Panc1 (cell line): ENCODE measurements around the gene ETV4. TPM values are rescaled to one million over a fixed set of nuclear protein-coding genes. Genes with fewer than 3 reads are reported as not detected.

Source experiments
- ATAC-seq: fragments of 200-7000 bp; cut with Tn5 transposase; 2 replicates; pipeline ENCODE4 v1.9.1; 2020; ENCODE audit warnings: mild to moderate bottlenecking, moderate library complexity
- BruUV-seq: library from RNA; stranded (reverse); fragments of 400-500 nt; replicated peaks from 2 replicates; lab custom pipeline; 2021; lab: Mats Ljungman, UMichigan
- CTCF ChIA-PET: fragments of 300-600 bp; sonication (Branson Sonifier 250); formaldehyde crosslinking; loops from one replicate; lab custom pipeline; 2022; ENCODE audit warnings: antibody characterized with exemption; lab: Charles Lee
- POLR2A ChIA-PET: fragments of 300-600 bp; sonication (Branson Sonifier 250); formaldehyde crosslinking; loops from one replicate; lab custom pipeline; 2022; ENCODE audit warnings: antibody characterized with exemption; lab: Charles Lee
- DNase-seq: peaks from one replicate; pipeline ENCODE4 v3.0.0-alpha.2; 2010; ENCODE audit warnings: low read depth, low spot score
- H3K27ac ChIP-seq: 2 replicates; pipeline ENCODE4 v1.5.1; 2011; ENCODE audit warnings: mild to moderate bottlenecking, low read length, inconsistent platforms
- H3K27me3 ChIP-seq: fragments of 200-500 bp; sonication (Bioruptor generic); 2 replicates; pipeline ENCODE4 v1.6.0; 2014; ENCODE audit warnings: low read length, inconsistent platforms; ENCODE audit not compliant: control insufficient read depth, insufficient read depth
- H3K36me3 ChIP-seq: fragments of 200-500 bp; sonication (Bioruptor generic); 2 replicates; pipeline ENCODE4 v1.5.1; 2014; ENCODE audit warnings: inconsistent platforms, mild to moderate bottlenecking, low read length, moderate library complexity; ENCODE audit not compliant: control insufficient read depth, insufficient read depth
- H3K4me1 ChIP-seq: 2 replicates; pipeline ENCODE4 v1.5.1; 2011; ENCODE audit warnings: inconsistent platforms, mild to moderate bottlenecking, low read length, moderate library complexity; ENCODE audit not compliant: control insufficient read depth, insufficient read depth
- H3K4me3 ChIP-seq, 2 experiments: 2 replicates each; pipeline ENCODE4 v1.5.1; 2011 to 2012; ENCODE audit warnings: low read depth in 2 of 2, low read length in 2 of 2, mild to moderate bottlenecking in 2 of 2, inconsistent platforms in 1 of 2, moderate library complexity in 1 of 2
- H3K9me3 ChIP-seq: fragments of 200-500 bp; sonication (Bioruptor generic); 2 replicates; pipeline ENCODE4 v1.5.1; 2014; ENCODE audit warnings: low read depth, mild to moderate bottlenecking, inconsistent platforms, low read length, moderate library complexity; ENCODE audit not compliant: control insufficient read depth, insufficient read depth
- CTCF ChIP-seq: fragments of 450-650 bp; IDR thresholded peaks from 2 replicates; pipeline ENCODE4 v1.5.1; 2017; ENCODE audit warnings: mild to moderate bottlenecking
- POLR2AphosphoS5 ChIP-seq: IDR thresholded peaks from 2 replicates; pipeline ENCODE4 v1.6.1; 2012; ENCODE audit warnings: mild to moderate bottlenecking, low read depth, low read length, moderate library complexity
- REST ChIP-seq, 2 experiments: IDR thresholded peaks; 2 replicates each; pipeline ENCODE4 v1.6.1; 2011 to 2012; ENCODE audit warnings: low read depth in 2 of 2, control low read depth in 1 of 2, low read length in 1 of 2, mild to moderate bottlenecking in 1 of 2, moderate library complexity in 1 of 2; ENCODE audit not compliant: insufficient read depth in 1 of 2
- SIN3A ChIP-seq: IDR thresholded peaks from 2 replicates; pipeline ENCODE4 v1.6.1; 2012; ENCODE audit warnings: low read depth, mild to moderate bottlenecking, low read length, moderate library complexity, borderline replicate concordance; ENCODE audit not compliant: insufficient read depth
- TCF7L2 ChIP-seq: IDR thresholded peaks from 2 replicates; pipeline ENCODE4 v1.6.1; 2011; ENCODE audit warnings: mild to moderate bottlenecking, low read depth, low read length, inconsistent platforms
- in situ Hi-C: cut with HindIII; loops from 2 replicates; pipeline ENCODE4 v1.10.0; 2016; ENCODE audit warnings: low sequenced_read_pairs, low pct_unique_long_range_greater_than_20kb
- intact Hi-C: fragments of 100-400 bp; cut with micrococcal nuclease; formaldehyde crosslinking; loops from one replicate; pipeline ENCODE4 v1.10.0; 2022; ENCODE audit not compliant: unreplicated experiment
- total RNA-seq: library from RNA; stranded (reverse); gene quantifications from one replicate; pipeline ENCODE4 v1.2.1, GENCODE V29; 2021; ENCODE audit not compliant: unreplicated experiment

The ETV4 gene
- total RNA-seq, 1 experiment from 2014 or later: 8.3 TPM

GRCh38 chr17:43543771-43544575 lies 2.2 kb downstream of the ETV4 start:
- no peak for TF ChIP-seq POLR2AphosphoS5
- no peak for TF ChIP-seq TCF7L2
- TF ChIP-seq SIN3A: no peak
- TF ChIP-seq REST (IDR thresholded peaks at IDR 0.05; ENCODE audit: insufficient read depth in 1 of 2, low read depth in 2 of 2, low read length in 1 of 2): no peak
- TF ChIP-seq CTCF: no peak
- BruUV-seq: no TSS peak
- no peak overlapping the region for H3K4me3 ChIP-seq
- intact Hi-C loops (no loop called here), in situ Hi-C loops (no loop called here)
- DNase-seq: no peak
- no peaks in the 10 kb centered on the region; the same call in 1 of the 2 replicates for H3K36me3 ChIP-seq
- POLR2A ChIA-PET: no interaction called here
- CTCF ChIA-PET: interaction anchor here (0.6 kb wide), 1 partner anchor 87 kb away, joined by 4 read pairs; no protein-coding TSS in a partner anchor
- H3K4me1 ChIP-seq: peaks cover 9% of the 10 kb centered on the region; the same call in 1 of the 2 replicates
- ATAC-seq: no peak
- H3K27ac ChIP-seq: no peak overlapping the region
- H3K9me3 ChIP-seq: no peaks in the 10 kb centered on the region
- H3K27me3 ChIP-seq: no peaks in the 10 kb centered on the region

- CTCF ChIA-PET: interaction anchor here (0.6 kb wide), 1 partner anchor 87 kb away, joined by 4 read pairs; no protein-coding TSS in a partner anchor
- Histone ChIP-seq H3K4me3 (no peak overlapping the region), H3K27me3 (no peaks in the 10 kb centered on the region), H3K4me1 (peaks cover 9% of the 10 kb centered on the region; the same call in 1 of the 2 replicates), H3K36me3 (no peaks in the 10 kb centered on the region; the same call in 1 of the 2 replicates), H3K9me3 (no peaks in the 10 kb centered on the region), H3K27ac (no peak overlapping the region)
- no TSS peak for BruUV-seq
- ATAC-seq (no peak), DNase-seq (no peak)
- intact Hi-C loops: no loop called here
- no peak for TF ChIP-seq SIN3A
- TF ChIP-seq POLR2AphosphoS5: no peak
- TF ChIP-seq TCF7L2: no peak
- TF ChIP-seq CTCF: no peak
- TF ChIP-seq REST (IDR thresholded peaks at IDR 0.05; ENCODE audit: insufficient read depth in 1 of 2, low read depth in 2 of 2, low read length in 1 of 2): no peak
- in situ Hi-C loops: no loop called here
- POLR2A ChIA-PET: no interaction called here
These were observed 2.8 kb downstream of the ETV4 start for GRCh38 chr17:43543300-43543699.
